OCI-LY1 (cell line): ENCODE results near the gene ZNF775.

ENCODE experiments used
- CTCF ChIP-seq: fragments of 200-600 bp; sonication (generic), shearing (Covaris generic); IDR thresholded peaks from 2 replicates; pipeline ENCODE4 v1.5.1; 2017; ENCODE audit warnings: mild to moderate bottlenecking, antibody characterized with exemption, low read length, moderate library complexity, mixed read lengths
- EZH2 ChIP-seq: fragments of 200-600 bp; sonication (generic), shearing (Covaris generic); IDR thresholded peaks from 2 replicates; pipeline ENCODE4 v1.8.0; 2017; ENCODE audit warnings: borderline replicate concordance, mixed run types, mild to moderate bottlenecking, antibody characterized with exemption, low read length, moderate library complexity, mixed read lengths

- no peak for TF ChIP-seq CTCF
- TF ChIP-seq EZH2 = no peak
Observed at GRCh38 chr7:150407588-150408392, 28.7 kb downstream of the ZNF775 start.
